GM21723 (cell line): ENCODE results near the gene IBTK.
"Not testable (repeated sequence)": the region's sequence is repeated elsewhere in the genome, so short reads cannot be mapped to it uniquely, and the experiment has no call there.

Experiments used
- ATAC-seq: cut with Tn5 transposase; IDR thresholded peaks from one replicate; pipeline ENCODE4 v1.9.1; 2021; ENCODE audit warnings: mild to moderate bottlenecking, moderate library complexity; ENCODE audit not compliant: unreplicated experiment

IBTK gene

DNA sequence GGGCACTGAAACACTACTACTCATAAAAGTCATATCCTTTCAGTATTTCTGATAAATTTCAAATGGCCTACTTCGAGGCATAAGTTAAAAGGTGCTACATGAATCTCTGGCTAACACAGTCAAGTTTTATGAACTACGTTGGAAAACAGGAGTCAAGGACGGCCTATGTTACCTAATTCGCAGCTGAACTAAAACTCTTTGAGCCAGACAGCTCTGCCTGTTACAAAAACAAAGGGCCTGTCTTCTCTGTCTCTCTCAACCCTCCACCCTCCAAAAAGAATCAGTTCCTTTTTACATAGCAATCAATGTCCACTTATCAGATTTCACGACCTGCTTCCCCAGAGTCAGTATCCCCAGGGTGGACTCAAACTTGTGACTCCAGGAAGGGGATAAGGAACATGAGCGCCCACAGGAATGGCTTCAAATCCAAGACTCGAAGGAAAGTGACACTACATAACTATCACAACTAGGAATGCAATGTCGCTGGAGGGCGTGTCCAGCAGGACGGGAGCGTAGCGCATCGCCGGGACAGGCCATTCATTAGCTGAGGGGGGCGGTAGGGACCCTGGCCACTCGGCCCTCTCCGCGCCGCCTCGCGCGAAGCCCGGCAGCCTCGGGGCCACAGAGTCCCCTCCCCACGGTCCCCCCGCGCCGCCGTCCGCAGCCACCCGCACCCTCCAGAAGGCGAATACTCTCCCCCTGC, 591 bp downstream of the IBTK start:
- ATAC-seq = peak; percentile 46

DNA sequence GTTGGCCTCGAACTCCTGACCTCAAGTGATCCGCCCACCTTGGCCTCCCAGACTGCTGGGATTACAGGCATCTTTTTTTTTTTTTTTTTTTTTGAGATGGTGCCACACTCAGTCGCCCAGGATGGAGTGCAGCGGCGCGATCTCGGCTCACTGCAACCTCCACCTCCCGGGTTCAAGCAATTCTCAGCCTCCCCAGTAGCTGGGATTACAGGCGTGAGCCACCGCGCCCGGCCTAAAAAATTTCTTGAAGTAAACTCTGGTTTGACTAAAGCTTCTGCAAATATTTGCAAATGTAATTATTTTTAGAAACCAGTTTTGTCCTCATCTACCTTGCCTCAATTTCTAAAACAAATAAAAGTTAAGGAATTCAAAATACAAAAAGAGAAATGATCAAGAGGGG, 1.2 kb downstream of the IBTK start:
- ATAC-seq = no peak

- no peak for ATAC-seq
These were observed 2.2 kb downstream of the IBTK start for GRCh38 chr6:82245376-82245775.

DNA sequence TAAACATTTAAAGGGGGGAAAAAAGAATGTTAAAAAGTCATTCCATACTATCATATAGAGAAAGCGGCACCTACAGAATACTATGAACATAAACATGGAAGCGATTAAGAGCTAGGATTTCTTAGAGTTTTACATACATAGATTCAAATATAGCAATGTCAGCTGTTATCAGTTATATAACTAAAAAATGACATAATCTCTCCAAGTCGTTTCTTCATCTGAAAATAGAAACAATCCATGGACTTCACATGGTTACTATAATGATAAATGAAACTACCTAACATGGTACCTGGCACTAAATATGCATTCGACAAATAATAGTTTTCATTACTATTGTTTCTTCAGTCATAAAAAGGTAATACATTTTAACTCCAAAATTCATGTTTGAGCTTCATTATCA, 3.7 kb downstream of the IBTK start:
- ATAC-seq = no peak

DNA sequence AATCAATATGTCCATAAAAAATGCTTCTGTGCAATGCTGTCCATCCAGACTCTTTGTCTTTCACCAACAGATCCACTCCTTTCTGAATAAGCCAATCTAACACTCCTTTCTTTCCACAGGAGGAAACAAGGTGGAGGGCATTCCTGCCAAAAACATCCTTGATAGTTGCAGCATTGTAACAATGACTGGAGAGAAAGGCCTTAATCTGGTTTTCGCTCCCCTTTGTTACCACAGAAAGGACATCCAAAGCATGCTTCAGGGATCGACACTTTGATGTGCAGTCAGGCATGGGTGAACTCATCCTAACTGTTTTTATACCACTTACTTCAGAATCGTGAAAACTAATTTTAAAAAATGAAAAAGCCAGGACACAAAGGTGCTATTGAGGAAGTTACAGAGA, 7.4 kb downstream of the IBTK start:
- ATAC-seq = no peak

- ATAC-seq = no peak
These were observed 7.9 kb downstream of the IBTK start for GRCh38 chr6:82239597-82239996.

- ATAC-seq = no peak
These were observed 10.5 kb downstream of the IBTK start for GRCh38 chr6:82237013-82237412.

GRCh38 chr6:82227770-82228169, 19.8 kb downstream of the IBTK start:
- peak; percentile 96 for ATAC-seq

DNA sequence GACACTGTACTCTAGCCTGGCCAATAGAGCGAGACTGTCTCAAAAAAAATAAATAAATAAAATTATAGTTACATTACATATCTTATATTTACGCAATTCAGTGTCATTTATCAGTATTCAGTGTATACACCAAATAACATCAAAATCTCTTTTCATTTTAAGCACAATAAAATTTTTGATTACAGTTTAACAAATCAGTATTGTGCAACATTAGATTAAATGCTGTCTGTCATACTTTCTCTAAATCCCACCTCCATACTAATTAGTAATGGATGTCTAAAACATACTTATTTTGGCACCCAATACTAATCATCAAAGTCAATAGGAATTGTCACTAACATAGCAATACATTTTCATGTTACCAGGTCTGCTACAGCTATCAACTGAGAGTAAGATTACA, 27.4 kb downstream of the IBTK start:
- ATAC-seq = no peak

GRCh38 chr6:82217018-82217586, 30.4 kb downstream of the IBTK start:
- peak; percentile 90 for ATAC-seq

DNA sequence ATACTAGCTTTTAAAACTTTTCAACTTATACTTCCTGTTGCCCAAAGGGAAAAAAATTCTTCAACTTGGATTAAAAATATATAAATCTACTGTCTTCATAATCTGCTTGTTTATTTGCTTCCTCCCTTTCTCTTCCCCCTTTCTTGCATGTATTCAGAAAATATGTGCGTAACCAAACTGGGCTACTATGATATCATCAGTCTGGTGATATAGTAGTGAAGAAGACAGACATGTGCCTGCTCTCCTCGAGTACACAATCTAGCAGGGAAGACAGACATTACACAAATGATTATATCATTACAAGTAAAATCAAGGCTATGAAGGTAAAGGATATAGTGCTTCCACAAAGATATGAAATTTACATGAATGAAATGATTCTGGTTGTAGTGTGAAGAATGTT, 31.0 kb downstream of the IBTK start:
- ATAC-seq = no peak

- no peak for ATAC-seq
These were observed 36.2 kb downstream of the IBTK start for GRCh38 chr6:82211326-82211725.

- no peak for ATAC-seq
These were observed 38.6 kb downstream of the IBTK start for GRCh38 chr6:82208913-82209312.

DNA sequence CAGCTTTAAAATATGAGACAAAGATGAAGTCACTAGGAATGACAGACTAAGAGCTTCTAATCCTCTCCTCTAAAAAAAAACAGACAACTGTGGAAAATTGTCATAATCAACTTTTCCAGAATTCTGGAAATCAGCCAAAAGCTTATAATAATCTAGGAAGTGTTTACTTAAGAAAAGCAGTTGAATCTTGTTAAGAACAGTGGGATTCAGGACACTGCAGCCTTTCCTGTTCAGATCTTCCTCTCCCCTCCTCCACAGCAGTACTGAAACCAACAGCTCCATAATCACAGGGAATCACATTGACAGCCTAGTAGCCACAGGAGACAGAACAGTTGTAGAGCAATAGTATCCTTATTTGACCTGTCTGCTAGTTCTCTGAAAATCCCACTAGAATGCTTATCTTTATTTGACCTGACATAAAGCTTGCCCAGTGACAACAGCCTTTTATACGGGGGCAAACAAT, 41.6 kb downstream of the IBTK start:
- ATAC-seq = no peak

- ATAC-seq = no peak
These were observed 43.5 kb downstream of the IBTK start for GRCh38 chr6:82204020-82204419.

- ATAC-seq = no peak
These were observed 49.8 kb downstream of the IBTK start for GRCh38 chr6:82197784-82198183.

- ATAC-seq = not testable (repeated sequence)
These were observed 50.3 kb downstream of the IBTK start for GRCh38 chr6:82197245-82197644.

- ATAC-seq = no peak
These were observed 51.4 kb downstream of the IBTK start for GRCh38 chr6:82196161-82196560.

GRCh38 chr6:82195619-82196018, 51.9 kb downstream of the IBTK start:
- no peak for ATAC-seq

GRCh38 chr6:82185948-82186535, 61.5 kb downstream of the IBTK start:
- ATAC-seq = no peak

DNA sequence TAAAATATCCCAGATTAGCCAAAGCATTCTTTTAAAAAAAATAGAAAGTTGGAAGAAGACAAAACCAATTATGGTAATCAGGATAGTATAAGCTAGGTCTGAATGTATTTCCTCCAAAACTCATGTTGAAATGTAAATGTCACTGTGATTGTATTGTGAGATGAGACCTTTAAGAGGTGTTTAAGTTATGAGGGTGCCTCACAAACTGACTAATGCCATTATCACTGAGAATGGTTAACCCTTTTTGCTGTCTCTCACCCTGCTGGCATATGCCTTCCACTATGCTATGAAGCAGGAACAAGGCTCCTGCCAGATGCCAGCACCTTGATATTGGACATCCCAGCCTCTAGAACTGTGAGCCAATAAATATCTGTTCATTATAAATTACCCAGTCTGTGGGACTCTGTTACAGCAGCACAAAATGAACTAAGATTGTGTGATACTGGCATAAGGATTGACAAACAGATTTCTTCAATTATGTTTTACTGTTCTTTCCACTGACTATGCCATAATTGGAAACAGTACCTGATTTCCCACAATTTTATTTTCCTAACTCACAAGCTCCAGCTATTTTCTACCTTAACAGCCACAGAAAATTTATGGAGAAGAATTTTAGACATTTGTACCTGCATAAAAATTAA, 63.8 kb downstream of the IBTK start:
- ATAC-seq = no peak

DNA sequence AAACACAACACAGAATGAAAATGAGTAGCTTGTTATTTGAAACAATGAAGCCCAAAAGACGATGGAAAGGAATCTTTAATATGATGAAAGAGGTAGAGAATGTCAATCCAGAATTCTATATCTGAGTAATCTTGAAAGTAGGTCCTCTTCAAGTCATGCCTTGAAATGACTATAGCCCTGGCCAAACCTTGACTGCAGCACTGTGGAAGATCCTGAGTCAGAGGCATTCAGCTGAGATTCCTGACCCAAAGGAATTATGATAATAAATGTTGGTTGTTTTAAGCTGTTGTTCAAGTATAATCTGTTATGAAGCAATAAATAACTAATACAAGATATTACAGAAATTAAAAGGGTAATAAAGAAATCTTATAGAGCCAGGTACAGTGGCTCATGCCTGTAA, 64.8 kb downstream of the IBTK start:
- ATAC-seq = no peak
